Epithelial cell of proximal tubule (primary cell): Measurements from ENCODE around the gene RIN3. TPM values are rescaled to one million over a fixed set of nuclear protein-coding genes. Genes with fewer than 3 reads are reported as not detected.
A peak's percentile ranks its signal among the peaks of the same experiment; 100 is the strongest.

ENCODE experiments used
- DNase-seq: peaks from one replicate; pipeline ENCODE4 v3.0.0-alpha.2; 2011; ENCODE audit warnings: low read depth
- H3K4me3 ChIP-seq: 2 replicates; pipeline ENCODE4 v1.5.1; 2011; ENCODE audit warnings: low read depth, mild to moderate bottlenecking, low read length
- CTCF ChIP-seq: conservative IDR thresholded peaks from 2 replicates; pipeline ENCODE4 v1.5.1; 2012; ENCODE audit warnings: low read depth, mild to moderate bottlenecking, low read length
- total RNA-seq: library from RNA; depleted of rRNA; stranded (reverse); fragments of >200 nt; gene quantifications from 2 replicates; pipeline ENCODE4 v1.2.3, GENCODE V29; 2015

The RIN3 gene
- total RNA-seq, 1 donor from 2014 or later = 7.4 TPM

GRCh38 chr14:92549859-92550230 lies 36.3 kb downstream of the RIN3 start:
- no peak for DNase-seq
- no peak overlapping the region for H3K4me3 ChIP-seq
- no peak for TF ChIP-seq CTCF

- no peak overlapping the region for H3K4me3 ChIP-seq
- no peak for DNase-seq
- no peak for TF ChIP-seq CTCF
Observed at GRCh38 chr14:92551044-92551841, 37.7 kb downstream of the RIN3 start.

GRCh38 chr14:92552066-92552465 lies 38.5 kb downstream of the RIN3 start:
- DNase-seq = no peak
- H3K4me3 ChIP-seq = no peak overlapping the region
- no peak for TF ChIP-seq CTCF

GRCh38 chr14:92553438-92553837 lies 39.9 kb downstream of the RIN3 start:
- TF ChIP-seq CTCF = peak; percentile 9
- no peak overlapping the region for H3K4me3 ChIP-seq
- no peak for DNase-seq

- no peak for DNase-seq
- no peak for TF ChIP-seq CTCF
- H3K4me3 ChIP-seq = no peak overlapping the region
Observed at GRCh38 chr14:92555465-92556111, 42.0 kb downstream of the RIN3 start.

- no peak for DNase-seq
- no peak overlapping the region for H3K4me3 ChIP-seq
Observed at GRCh38 chr14:92556255-92556741, 42.7 kb downstream of the RIN3 start.

More at GRCh38 chr14:92556255-92556741, 42.7 kb downstream of the RIN3 start:
- no peak for TF ChIP-seq CTCF
